ENCODE measurements around the gene BBC3. TPM values are rescaled to one million over a fixed set of nuclear protein-coding genes. Genes with fewer than 3 reads are reported as not detected.
"Not testable (repeated sequence)": the region's sequence is repeated elsewhere in the genome, so short reads cannot be mapped to it uniquely, and the experiment has no call there.

Gene BBC3
- total and polyA plus RNA-seq, 3 experiments from 2014 or later = 8.3 to 20.1 (median 19.8) TPM

DNA sequence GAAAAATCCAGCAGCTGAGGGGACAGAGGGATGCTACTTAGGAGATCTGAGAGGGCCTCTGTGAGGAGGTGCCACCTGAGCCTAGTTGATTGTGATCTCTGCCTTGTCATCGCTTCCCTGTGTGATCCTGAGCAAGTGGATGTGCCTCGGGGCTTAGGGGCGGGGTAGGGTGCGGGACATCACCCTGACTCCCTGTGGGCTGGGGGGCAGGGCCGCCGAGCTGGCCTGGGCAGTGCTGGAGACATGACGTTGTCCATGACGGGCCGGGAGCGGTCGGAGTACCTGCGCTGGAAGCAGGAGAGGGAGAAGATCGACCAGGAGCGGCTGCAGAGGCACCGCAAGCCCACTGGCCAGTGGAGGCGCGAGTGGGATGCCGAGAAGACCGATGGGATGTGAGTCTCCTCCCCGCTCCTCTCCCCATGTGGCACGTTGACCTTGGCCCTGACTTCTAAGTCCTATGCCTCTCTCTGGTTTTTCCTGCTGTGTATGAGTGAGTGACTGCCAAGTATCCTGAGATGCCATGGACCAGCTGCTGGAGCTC is 35.5 kb upstream of the BBC3 start:
- Mint-ChIP-seq H3K27ac (no peak overlapping the region), H3K4me3 (no peak overlapping the region), H3K4me1 (peaks cover 0 to 7% (median 3%) of the 10 kb centered on the region in 3 donors), H3K9me3 (no peaks in the 10 kb centered on the region), H3K27me3 (no peaks in the 10 kb centered on the region), H3K36me3 (peaks cover 0 to 70% (median 12%) of the 10 kb centered on the region in 3 donors)
- ChIA-PET POLR2A (no interaction called here), CTCF (no interaction called here)
- peaks cover 21% of the 10 kb centered on the region for H3K36me3 ChIP-seq (ENCODE audit: insufficient read depth, low read length)
- no peak overlapping the region for H3K4me3 ChIP-seq (ENCODE audit: low read length)
- H3K27me3 ChIP-seq (ENCODE audit: insufficient read depth, low read length, poor library complexity, severe bottlenecking) = no peaks in the 10 kb centered on the region
- no peak overlapping the region for H3K27ac ChIP-seq (ENCODE audit: low read depth, low read length)
- no peak for DNase-seq
- no peaks in the 10 kb centered on the region for H3K9me3 ChIP-seq (ENCODE audit: low read length)
- H3K4me1 ChIP-seq (ENCODE audit: insufficient read depth, low read length) = no peaks in the 10 kb centered on the region

DNA sequence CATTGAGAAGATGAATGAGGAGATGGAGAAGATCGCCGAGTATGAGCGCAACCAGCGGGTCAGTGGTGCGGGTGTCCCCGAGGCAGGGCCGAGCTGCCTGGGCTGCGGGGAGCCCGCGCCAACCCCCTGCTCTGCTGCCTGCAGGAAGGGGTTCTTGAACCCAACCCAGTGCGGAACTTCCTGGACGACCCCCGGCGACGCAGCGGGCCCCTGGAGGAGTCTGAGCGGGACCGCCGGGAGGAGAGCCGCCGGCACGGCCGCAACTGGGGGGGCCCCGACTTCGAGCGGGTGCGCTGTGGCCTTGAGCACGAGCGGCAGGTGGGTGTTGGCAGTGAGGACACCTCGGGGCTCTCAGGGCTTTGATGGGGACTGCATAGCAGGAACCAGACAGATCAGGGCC is 33.6 kb upstream of the BBC3 start:
- no peaks in the 10 kb centered on the region for H3K9me3 Mint-ChIP-seq
- CTCF ChIA-PET = no interaction called here
- H3K36me3 ChIP-seq (ENCODE audit: insufficient read depth, low read length) = peaks cover 22% of the 10 kb centered on the region

GRCh38 chr19:47261946-47262793 is 31.2 kb upstream of the BBC3 start:
- not testable (repeated sequence) for DNase-seq; H3K4me3 Mint-ChIP-seq; H3K9me3 Mint-ChIP-seq; H3K27me3 Mint-ChIP-seq; H3K4me3 ChIP-seq (ENCODE audit: low read length); H3K27ac ChIP-seq (ENCODE audit: low read depth, low read length); H3K27me3 ChIP-seq (ENCODE audit: insufficient read depth, low read length, poor library complexity, severe bottlenecking); H3K9me3 ChIP-seq (ENCODE audit: low read length)
- Histone ChIP-seq H3K36me3 (ENCODE audit: insufficient read depth, low read length) (peaks cover 36% of the 10 kb centered on the region), H3K4me1 (ENCODE audit: insufficient read depth, low read length) (peaks cover 19% of the 10 kb centered on the region)
- Mint-ChIP-seq H3K27ac (peak overlapping the region in 1 of 8 donors; percentile 40), H3K4me1 (peaks cover 28 to 37% (median 32%) of the 10 kb centered on the region in 3 donors), H3K36me3 (peaks cover 3 to 74% (median 19%) of the 10 kb centered on the region in 3 donors)
- ChIA-PET CTCF (interaction anchor here (1.5 kb wide), 1 partner anchor 87 kb away, joined by 3 read pairs; the partner anchor contains the start of gene DHX34), POLR2A (interaction anchor here (0.6 to 0.7 kb wide), 2 partner anchors 12 to 585 kb away, joined by 3 to 5 read pairs; no protein-coding TSS in a partner anchor)

More for the DNA sequence above, 33.6 kb upstream of the BBC3 start:
- H3K9me3 ChIP-seq (ENCODE audit: low read length) = no peaks in the 10 kb centered on the region
- no peaks in the 10 kb centered on the region for H3K27me3 Mint-ChIP-seq
- no peaks in the 10 kb centered on the region for H3K27me3 ChIP-seq (ENCODE audit: insufficient read depth, low read length, poor library complexity, severe bottlenecking)
- H3K4me1 Mint-ChIP-seq = peaks cover 6 to 15% (median 14%) of the 10 kb centered on the region in 3 donors
- POLR2A ChIA-PET = no interaction called here
- peaks cover under 1 to 69% (median 9%) of the 10 kb centered on the region in 3 donors for H3K36me3 Mint-ChIP-seq
- DNase-seq = no peak
- H3K4me1 ChIP-seq (ENCODE audit: insufficient read depth, low read length) = no peaks in the 10 kb centered on the region
- H3K4me3 ChIP-seq (ENCODE audit: low read length) = no peak overlapping the region
- H3K27ac Mint-ChIP-seq = no peak overlapping the region
- no peak overlapping the region for H3K4me3 Mint-ChIP-seq
- no peak overlapping the region for H3K27ac ChIP-seq (ENCODE audit: low read depth, low read length)

- ChIA-PET CTCF (interaction anchor here (0.5 to 0.7 kb wide), 2 partner anchors 11 to 50 kb away, joined by 3 read pairs; no protein-coding TSS in a partner anchor), POLR2A (no interaction called here)
- H3K36me3 ChIP-seq (ENCODE audit: insufficient read depth, low read length) = peaks cover 27% of the 10 kb centered on the region
These were observed 29.5 kb upstream of the BBC3 start for GRCh38 chr19:47260476-47260875.

GRCh38 chr19:47258895-47259555 is 28.0 kb upstream of the BBC3 start:
- H3K36me3 ChIP-seq (ENCODE audit: insufficient read depth, low read length) = peaks cover 24% of the 10 kb centered on the region
- DNase-seq = no peak
- H3K4me3 Mint-ChIP-seq = peak overlapping the region in 6 of 7 donors; percentile 30 to 78 (median 62)
- peaks cover 0 to 1% of the 10 kb centered on the region in 2 donors for H3K27me3 Mint-ChIP-seq
- ChIA-PET POLR2A (no interaction called here), CTCF (interaction anchor here (1.1 to 1.6 kb wide), 2 partner anchors 13 to 15 kb away, joined by 3 read pairs; no protein-coding TSS in a partner anchor)
- peak overlapping the region in 5 of 8 donors; percentile 50 to 92 (median 83) for H3K27ac Mint-ChIP-seq
- H3K36me3 Mint-ChIP-seq = peaks cover 3 to 56% (median 15%) of the 10 kb centered on the region in 3 donors
- H3K9me3 ChIP-seq (ENCODE audit: low read length) = no peaks in the 10 kb centered on the region
- no peaks in the 10 kb centered on the region for H3K9me3 Mint-ChIP-seq
- no peak overlapping the region for H3K27ac ChIP-seq (ENCODE audit: low read depth, low read length)
- peaks cover 23% of the 10 kb centered on the region for H3K4me1 ChIP-seq (ENCODE audit: insufficient read depth, low read length)
- H3K4me1 Mint-ChIP-seq = peaks cover 34 to 47% (median 37%) of the 10 kb centered on the region in 3 donors
- H3K4me3 ChIP-seq (ENCODE audit: low read length) = no peak overlapping the region
- no peaks in the 10 kb centered on the region for H3K27me3 ChIP-seq (ENCODE audit: insufficient read depth, low read length, poor library complexity, severe bottlenecking)

More at GRCh38 chr19:47260476-47260875, 29.5 kb upstream of the BBC3 start:
- no peaks in the 10 kb centered on the region for H3K27me3 ChIP-seq (ENCODE audit: insufficient read depth, low read length, poor library complexity, severe bottlenecking)
- Mint-ChIP-seq H3K9me3 (no peaks in the 10 kb centered on the region), H3K27ac (peak overlapping the region in 2 of 8 donors; percentile 58 to 72), H3K36me3 (peaks cover 3 to 66% (median 19%) of the 10 kb centered on the region in 3 donors), H3K4me1 (peaks cover 34 to 47% (median 37%) of the 10 kb centered on the region in 3 donors), H3K4me3 (no peak overlapping the region), H3K27me3 (peaks cover 0 to 1% of the 10 kb centered on the region in 2 donors)
- H3K4me1 ChIP-seq (ENCODE audit: insufficient read depth, low read length) = peaks cover 23% of the 10 kb centered on the region
- no peak overlapping the region for H3K27ac ChIP-seq (ENCODE audit: low read depth, low read length)
- H3K4me3 ChIP-seq (ENCODE audit: low read length) = no peak overlapping the region
- no peaks in the 10 kb centered on the region for H3K9me3 ChIP-seq (ENCODE audit: low read length)
- DNase-seq = no peak

DNA sequence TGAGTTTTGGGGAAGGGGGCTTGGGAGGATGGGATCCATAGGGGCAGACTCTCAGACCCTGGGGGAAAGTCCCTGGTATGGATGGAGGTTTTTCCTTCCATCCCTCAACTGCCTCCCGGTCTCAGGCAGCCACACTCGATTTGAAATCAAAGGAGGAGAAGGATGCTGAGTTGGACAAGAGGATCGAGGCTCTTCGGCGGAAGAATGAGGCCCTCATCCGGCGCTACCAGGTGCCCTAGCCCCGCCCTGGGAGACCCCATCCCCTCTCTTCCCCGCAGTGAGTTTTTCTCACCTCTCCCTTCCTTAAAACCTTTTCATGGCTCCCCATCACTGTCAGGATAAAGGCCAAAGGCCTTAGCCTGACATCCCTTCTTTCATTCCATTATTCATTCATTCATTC is 27.4 kb upstream of the BBC3 start:
- CTCF ChIA-PET = interaction anchor here (1.1 kb wide), 1 partner anchor 14 kb away, joined by 3 read pairs; no protein-coding TSS in a partner anchor

GRCh38 chr19:47257411-47258169 is 26.6 kb upstream of the BBC3 start:
- Mint-ChIP-seq H3K27me3 (peaks cover 0 to 1% of the 10 kb centered on the region in 2 donors), H3K9me3 (no peaks in the 10 kb centered on the region), H3K4me3 (peak overlapping the region; percentile 81 to 93 (median 90)), H3K4me1 (peaks cover 34 to 47% (median 37%) of the 10 kb centered on the region in 3 donors), H3K27ac (peak overlapping the region; percentile 91 to 97 (median 96)), H3K36me3 (peaks cover 3 to 48% (median 15%) of the 10 kb centered on the region in 3 donors)
- H3K27ac ChIP-seq (ENCODE audit: low read depth, low read length) = peak overlapping the region; percentile 73
- ChIA-PET CTCF (interaction anchor here (0.6 to 2.5 kb wide), 5 partner anchors 10 to 91 kb away, joined by 4 to 21 read pairs (median 9); partner anchors contain the start of genes DHX34 and INAFM1), POLR2A (interaction anchor here (0.5 to 2.4 kb wide), 7 partner anchors 10 to 544 kb away, joined by 3 to 67 read pairs (median 6); partner anchors contain the start of genes INAFM1 and ZC3H4)
- H3K9me3 ChIP-seq (ENCODE audit: low read length) = no peaks in the 10 kb centered on the region
- no peaks in the 10 kb centered on the region for H3K27me3 ChIP-seq (ENCODE audit: insufficient read depth, low read length, poor library complexity, severe bottlenecking)
- peaks cover 23% of the 10 kb centered on the region for H3K4me1 ChIP-seq (ENCODE audit: insufficient read depth, low read length)
- H3K4me3 ChIP-seq (ENCODE audit: low read length) = peak overlapping the region; percentile 61
- DNase-seq = no peak
- peaks cover 24% of the 10 kb centered on the region for H3K36me3 ChIP-seq (ENCODE audit: insufficient read depth, low read length)

More for the DNA sequence above, 27.4 kb upstream of the BBC3 start:
- Mint-ChIP-seq H3K4me1 (peaks cover 34 to 47% (median 37%) of the 10 kb centered on the region in 3 donors), H3K27ac (peak overlapping the region in 3 of 8 donors; percentile 50 to 92 (median 91)), H3K27me3 (peaks cover 0 to 1% of the 10 kb centered on the region in 2 donors), H3K9me3 (no peaks in the 10 kb centered on the region), H3K36me3 (peaks cover 3 to 55% (median 15%) of the 10 kb centered on the region in 3 donors), H3K4me3 (peak overlapping the region in 4 of 7 donors; percentile 89 to 92 (median 90))
- no peak for DNase-seq
- Histone ChIP-seq H3K9me3 (ENCODE audit: low read length) (no peaks in the 10 kb centered on the region), H3K27ac (ENCODE audit: low read depth, low read length) (peak overlapping the region; percentile 73), H3K36me3 (ENCODE audit: insufficient read depth, low read length) (peaks cover 24% of the 10 kb centered on the region), H3K4me1 (ENCODE audit: insufficient read depth, low read length) (peaks cover 23% of the 10 kb centered on the region), H3K27me3 (ENCODE audit: insufficient read depth, low read length, poor library complexity, severe bottlenecking) (no peaks in the 10 kb centered on the region), H3K4me3 (ENCODE audit: low read length) (no peak overlapping the region)
- POLR2A ChIA-PET = no interaction called here
